ENCODE measurements around the gene BANF1.

GRCh38 chr11:66012371-66012945, 10.2 kb downstream of the BANF1 start:
- TF ChIP-seq, protein P1, sequence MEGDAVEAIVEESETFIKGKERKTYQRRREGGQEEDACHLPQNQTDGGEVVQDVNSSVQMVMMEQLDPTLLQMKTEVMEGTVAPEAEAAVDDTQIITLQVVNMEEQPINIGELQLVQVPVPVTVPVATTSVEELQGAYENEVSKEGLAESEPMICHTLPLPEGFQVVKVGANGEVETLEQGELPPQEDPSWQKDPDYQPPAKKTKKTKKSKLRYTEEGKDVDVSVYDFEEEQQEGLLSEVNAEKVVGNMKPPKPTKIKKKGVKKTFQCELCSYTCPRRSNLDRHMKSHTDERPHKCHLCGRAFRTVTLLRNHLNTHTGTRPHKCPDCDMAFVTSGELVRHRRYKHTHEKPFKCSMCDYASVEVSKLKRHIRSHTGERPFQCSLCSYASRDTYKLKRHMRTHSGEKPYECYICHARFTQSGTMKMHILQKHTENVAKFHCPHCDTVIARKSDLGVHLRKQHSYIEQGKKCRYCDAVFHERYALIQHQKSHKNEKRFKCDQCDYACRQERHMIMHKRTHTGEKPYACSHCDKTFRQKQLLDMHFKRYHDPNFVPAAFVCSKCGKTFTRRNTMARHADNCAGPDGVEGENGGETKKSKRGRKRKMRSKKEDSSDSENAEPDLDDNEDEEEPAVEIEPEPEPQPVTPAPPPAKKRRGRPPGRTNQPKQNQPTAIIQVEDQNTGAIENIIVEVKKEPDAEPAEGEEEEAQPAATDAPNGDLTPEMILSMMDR (conservative IDR thresholded peaks at IDR 0.05; ENCODE audit: low read depth, low read length) = no peak
- TF ChIP-seq EZH2phosphoT487 (IDR thresholded peaks at IDR 0.05; ENCODE audit: borderline replicate concordance, low read length) = no peak; the same call in 1 of the 2 replicates
- no peak for TF ChIP-seq EZH2 (IDR thresholded peaks at IDR 0.05; ENCODE audit: low read length, unreplicated experiment)

Measured in PC-3 (cell line).